ENCODE data around the gene WEE2. TPM values are rescaled to one million over a fixed set of nuclear protein-coding genes. Genes with fewer than 3 reads are reported as not detected.

WEE2 gene
- total and polyA plus RNA-seq, 7 experiments from 2014 or later = 0.11 to 0.15 TPM; not detected in 5

DNA sequence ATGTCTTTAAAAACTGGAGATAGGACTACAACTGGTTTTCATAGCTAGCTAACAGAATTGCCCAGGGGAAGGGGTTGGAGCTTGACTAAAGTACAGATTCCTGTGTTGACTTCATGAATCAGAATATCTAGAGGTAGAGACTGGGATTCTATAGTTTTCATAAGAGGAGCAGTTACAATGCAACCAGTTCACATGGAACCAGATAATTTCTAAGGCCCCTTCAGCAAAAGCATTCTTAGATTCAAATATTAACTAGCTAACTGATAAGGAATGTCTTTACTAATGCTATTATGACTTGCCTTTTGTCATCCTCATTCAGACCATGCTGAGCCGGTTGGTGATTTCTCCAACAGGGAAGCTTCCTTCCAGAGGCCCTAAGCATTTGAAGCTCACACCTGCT lies 5.7 kb downstream of the WEE2 start:
- POLR2A ChIA-PET = no interaction called here
- DNase-seq = no peak

DNA sequence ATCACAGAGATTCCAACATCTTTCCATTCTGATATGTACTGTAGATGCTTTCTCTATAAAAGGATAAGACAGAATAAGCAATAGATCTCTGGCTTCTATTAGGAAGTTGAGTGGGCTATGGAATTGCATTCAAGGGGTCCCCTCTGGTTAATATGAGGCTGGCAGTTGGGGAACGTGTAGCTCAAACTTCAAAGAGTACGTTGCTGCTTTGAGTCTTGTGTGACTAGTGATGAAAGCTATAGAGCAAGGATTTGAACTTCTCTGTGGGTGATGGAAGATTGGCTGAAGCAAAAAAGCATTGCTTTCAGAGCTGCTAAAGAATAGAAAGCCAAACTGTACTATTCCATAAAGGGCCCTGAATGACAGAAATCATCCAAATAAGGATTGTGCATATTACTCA lies 6.4 kb downstream of the WEE2 start:
- peaks cover 0 to 17% (median 5%) of the 10 kb centered on the region in 5 donors for H3K36me3 Mint-ChIP-seq
- DNase-seq (no peak), ATAC-seq (no peak)
- peaks cover 0 to 15% (median 0%) of the 10 kb centered on the region in 7 donors for H3K4me1 Mint-ChIP-seq
- intact Hi-C loops (cut with micrococcal nuclease) = no loop called here
- peaks cover 0 to 2% (median 0%) of the 10 kb centered on the region in 11 donors for H3K9me3 Mint-ChIP-seq
- no peak overlapping the region for H3K27ac Mint-ChIP-seq
- no peaks in the 10 kb centered on the region for H3K27me3 ChIP-seq (ENCODE audit: control insufficient read depth in 2 of 2, insufficient read depth in 2 of 2, low read length in 2 of 2)
- H3K36me3 ChIP-seq (ENCODE audit: control insufficient read depth in 2 of 3, insufficient read depth in 3 of 3, low read length in 3 of 3) = no peaks in the 10 kb centered on the region
- ChIA-PET CTCF (interaction anchor here (1.6 kb wide), 1 partner anchor 61 kb away, joined by 6 read pairs; no protein-coding TSS in a partner anchor), POLR2A (interaction anchor here (1.3 kb wide), 1 partner anchor 23 kb away, joined by 5 read pairs; the partner anchor contains the start of gene SSBP1)
- no peak overlapping the region for H3K4me3 Mint-ChIP-seq
- no peak overlapping the region for H3K27ac ChIP-seq (ENCODE audit: low read depth, low read length)
- no peaks in the 10 kb centered on the region for H3K9me3 ChIP-seq (ENCODE audit: control insufficient read depth in 2 of 3, low read length in 3 of 3)
- H3K27me3 Mint-ChIP-seq = peaks cover 0 to 8% (median 0%) of the 10 kb centered on the region in 5 donors
- H3K4me1 ChIP-seq (ENCODE audit: control insufficient read depth in 2 of 2, insufficient read depth in 2 of 2, low read length in 2 of 2) = no peaks in the 10 kb centered on the region
- no peak overlapping the region for H3K4me3 ChIP-seq (ENCODE audit: low read length)

More for the DNA sequence above, 5.7 kb downstream of the WEE2 start:
- Histone ChIP-seq H3K36me3 (ENCODE audit: control insufficient read depth in 2 of 3, insufficient read depth in 3 of 3, low read length in 3 of 3) (no peaks in the 10 kb centered on the region), H3K4me3 (ENCODE audit: low read length) (no peak overlapping the region), H3K9me3 (ENCODE audit: control insufficient read depth in 2 of 3, low read length in 3 of 3) (no peaks in the 10 kb centered on the region), H3K4me1 (ENCODE audit: control insufficient read depth in 2 of 2, insufficient read depth in 2 of 2, low read length in 2 of 2) (no peaks in the 10 kb centered on the region), H3K27ac (ENCODE audit: low read depth, low read length) (no peak overlapping the region), H3K27me3 (ENCODE audit: control insufficient read depth in 2 of 2, insufficient read depth in 2 of 2, low read length in 2 of 2) (no peaks in the 10 kb centered on the region)
- peaks cover 0 to 2% (median 0%) of the 10 kb centered on the region in 11 donors for H3K9me3 Mint-ChIP-seq
- H3K4me1 Mint-ChIP-seq = peaks cover 0 to 14% (median 0%) of the 10 kb centered on the region in 7 donors
- peaks cover 0 to 8% (median 0%) of the 10 kb centered on the region in 5 donors for H3K27me3 Mint-ChIP-seq
- intact Hi-C loops (cut with micrococcal nuclease) = no loop called here
- H3K4me3 Mint-ChIP-seq = no peak overlapping the region
- peaks cover 0 to 17% (median 5%) of the 10 kb centered on the region in 5 donors for H3K36me3 Mint-ChIP-seq
- H3K27ac Mint-ChIP-seq = no peak overlapping the region
- CTCF ChIA-PET = no interaction called here
- no peak for ATAC-seq

DNA sequence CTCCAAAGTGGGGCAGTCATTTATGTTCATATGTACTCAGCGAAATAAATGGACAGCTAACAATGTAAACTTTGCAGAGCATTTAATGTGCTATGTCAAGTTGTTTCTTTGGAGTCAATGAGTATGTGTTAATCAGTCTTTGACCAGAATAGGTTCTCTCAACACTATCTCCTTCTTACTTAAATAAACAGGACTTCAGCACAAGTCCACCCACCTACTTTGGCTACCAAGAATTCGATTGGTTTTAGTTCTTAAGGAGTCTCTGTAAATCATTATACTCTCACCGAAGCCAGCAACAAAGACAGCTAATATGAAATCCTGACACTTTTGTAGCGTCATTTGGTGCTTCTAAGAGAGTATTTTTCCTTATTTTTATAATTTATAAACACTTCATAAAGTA lies 6.9 kb downstream of the WEE2 start:
- Mint-ChIP-seq H3K27ac (no peak overlapping the region), H3K9me3 (peaks cover 0 to 2% (median 0%) of the 10 kb centered on the region in 11 donors), H3K4me3 (no peak overlapping the region), H3K36me3 (peaks cover 0 to 17% (median 5%) of the 10 kb centered on the region in 5 donors), H3K27me3 (peaks cover 0 to 8% (median 0%) of the 10 kb centered on the region in 5 donors), H3K4me1 (peaks cover 0 to 18% (median 0%) of the 10 kb centered on the region in 7 donors)
- H3K27ac ChIP-seq (ENCODE audit: low read depth, low read length) = no peak overlapping the region
- H3K4me3 ChIP-seq (ENCODE audit: low read length) = no peak overlapping the region
- ATAC-seq = no peak
- H3K4me1 ChIP-seq (ENCODE audit: control insufficient read depth in 2 of 2, insufficient read depth in 2 of 2, low read length in 2 of 2) = no peaks in the 10 kb centered on the region
- ChIA-PET POLR2A (interaction anchor here (1.0 to 1.3 kb wide), 2 partner anchors 19 to 22 kb away, joined by 3 to 5 read pairs; partner anchors contain the start of gene SSBP1), CTCF (interaction anchor here (1.6 kb wide), 1 partner anchor 61 kb away, joined by 6 read pairs; no protein-coding TSS in a partner anchor)
- intact Hi-C loops (cut with micrococcal nuclease) = no loop called here
- no peak for DNase-seq
- H3K36me3 ChIP-seq (ENCODE audit: control insufficient read depth in 2 of 3, insufficient read depth in 3 of 3, low read length in 3 of 3) = no peaks in the 10 kb centered on the region
- H3K27me3 ChIP-seq (ENCODE audit: control insufficient read depth in 2 of 2, insufficient read depth in 2 of 2, low read length in 2 of 2) = no peaks in the 10 kb centered on the region
- H3K9me3 ChIP-seq (ENCODE audit: control insufficient read depth in 2 of 3, low read length in 3 of 3) = no peaks in the 10 kb centered on the region

DNA sequence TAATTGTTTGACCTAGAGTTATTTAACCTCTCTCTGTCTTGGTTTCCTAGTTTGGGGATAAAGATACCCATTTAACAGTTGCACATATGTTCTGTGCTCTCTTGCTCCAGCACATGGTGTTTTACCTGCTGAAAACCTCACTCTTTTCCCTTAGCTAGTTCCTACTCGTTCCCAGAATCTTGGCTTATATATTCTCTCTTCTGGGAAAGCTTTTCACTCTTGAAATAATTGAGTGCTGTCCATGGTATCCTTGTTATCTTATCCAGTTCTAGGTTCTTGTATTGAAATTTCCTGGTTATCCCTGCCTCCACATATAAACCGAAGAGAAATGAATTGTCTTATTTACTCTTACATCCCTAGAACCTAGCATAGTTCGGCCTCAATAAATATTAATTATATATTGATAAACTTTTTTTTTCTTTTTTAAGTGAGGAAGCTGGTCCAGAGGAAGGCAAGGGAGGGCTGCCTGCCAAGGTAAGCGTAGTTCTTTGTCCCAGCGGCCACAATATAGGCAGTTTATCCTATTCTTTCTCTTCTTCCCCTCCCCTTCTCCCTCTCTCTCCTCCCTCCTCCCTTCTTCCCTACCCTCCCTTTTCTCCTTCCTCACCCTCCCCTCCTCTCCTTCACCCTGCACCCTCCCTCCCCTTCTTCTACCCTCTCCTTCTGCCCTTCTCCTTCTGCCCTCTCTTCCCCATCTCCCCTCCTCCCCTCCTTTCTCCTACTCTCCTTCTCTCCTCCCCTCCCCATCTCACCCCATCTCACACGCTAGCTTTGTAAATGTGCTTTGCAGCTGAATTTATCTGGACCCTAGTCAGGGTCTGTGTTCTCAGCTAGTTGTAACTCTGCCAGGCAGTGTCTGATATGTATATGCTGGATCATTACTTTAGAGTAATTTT lies 7.9 kb downstream of the WEE2 start:
- no peaks in the 10 kb centered on the region for H3K9me3 ChIP-seq (ENCODE audit: control insufficient read depth in 2 of 3, low read length in 3 of 3)
- Mint-ChIP-seq H3K36me3 (peaks cover 0 to 16% (median 4%) of the 10 kb centered on the region in 5 donors), H3K4me1 (peaks cover 0 to 18% (median 0%) of the 10 kb centered on the region in 7 donors), H3K9me3 (peaks cover 0 to 2% (median 0%) of the 10 kb centered on the region in 11 donors), H3K27ac (no peak overlapping the region), H3K4me3 (no peak overlapping the region), H3K27me3 (peaks cover 0 to 8% (median 0%) of the 10 kb centered on the region in 5 donors)
- H3K27me3 ChIP-seq (ENCODE audit: control insufficient read depth in 2 of 2, insufficient read depth in 2 of 2, low read length in 2 of 2) = no peaks in the 10 kb centered on the region
- DNase-seq (no peak), ATAC-seq (no peak)
- H3K27ac ChIP-seq (ENCODE audit: low read depth, low read length) = no peak overlapping the region
- H3K36me3 ChIP-seq (ENCODE audit: control insufficient read depth in 2 of 3, insufficient read depth in 3 of 3, low read length in 3 of 3) = no peaks in the 10 kb centered on the region
- ChIA-PET CTCF (interaction anchor here (1.6 kb wide), 1 partner anchor 62 kb away, joined by 6 read pairs; no protein-coding TSS in a partner anchor), POLR2A (interaction anchor here (1.0 to 1.3 kb wide), 3 partner anchors 15 to 21 kb away, joined by 3 to 5 read pairs (median 3); partner anchors contain the start of gene SSBP1)
- H3K4me1 ChIP-seq (ENCODE audit: control insufficient read depth in 2 of 2, insufficient read depth in 2 of 2, low read length in 2 of 2) = no peaks in the 10 kb centered on the region
- no peak overlapping the region for H3K4me3 ChIP-seq (ENCODE audit: low read length)
- intact Hi-C loops (cut with micrococcal nuclease) = no loop called here

DNA sequence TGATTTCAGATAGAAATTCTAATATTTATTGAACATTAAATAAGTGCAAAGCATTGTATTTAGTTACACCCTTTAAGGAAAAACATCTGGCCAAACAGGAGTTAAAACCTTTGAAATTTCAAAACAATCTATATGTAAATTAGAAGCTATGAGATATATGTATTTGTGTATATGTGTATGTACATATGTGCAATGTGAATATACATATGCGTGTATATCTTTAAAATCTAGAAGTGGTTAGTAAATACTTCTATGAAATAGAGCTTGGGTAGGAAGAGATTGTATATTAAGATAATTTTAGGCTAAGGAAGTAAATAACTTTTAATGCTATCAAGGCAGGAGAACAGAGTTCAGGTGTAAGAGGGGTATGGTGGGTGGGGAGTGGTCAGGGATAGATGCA lies 9.3 kb downstream of the WEE2 start:
- H3K9me3 Mint-ChIP-seq = no peaks in the 10 kb centered on the region
- Histone ChIP-seq H3K9me3 (ENCODE audit: control insufficient read depth in 2 of 3, low read length in 3 of 3) (no peaks in the 10 kb centered on the region), H3K27me3 (ENCODE audit: control insufficient read depth in 2 of 2, insufficient read depth in 2 of 2, low read length in 2 of 2) (no peaks in the 10 kb centered on the region), H3K27ac (ENCODE audit: low read depth, low read length) (no peak overlapping the region), H3K4me3 (ENCODE audit: low read length) (no peak overlapping the region), H3K36me3 (ENCODE audit: control insufficient read depth in 2 of 3, insufficient read depth in 3 of 3, low read length in 3 of 3) (no peaks in the 10 kb centered on the region), H3K4me1 (ENCODE audit: control insufficient read depth in 2 of 2, insufficient read depth in 2 of 2, low read length in 2 of 2) (no peaks in the 10 kb centered on the region)
- ATAC-seq (no peak), DNase-seq (no peak)
- CTCF ChIA-PET = no interaction called here
- peaks cover 0 to 19% (median 0%) of the 10 kb centered on the region in 5 donors for H3K36me3 Mint-ChIP-seq
- no peak overlapping the region for H3K27ac Mint-ChIP-seq
- no peak overlapping the region for H3K4me3 Mint-ChIP-seq
- peaks cover 0 to 9% (median 0%) of the 10 kb centered on the region in 7 donors for H3K4me1 Mint-ChIP-seq
- intact Hi-C loops (cut with micrococcal nuclease) = no loop called here
- POLR2A ChIA-PET = interaction anchor here (1.0 kb wide), 1 partner anchor 16 kb away, joined by 3 read pairs; no protein-coding TSS in a partner anchor
- peaks cover 0 to 8% (median 0%) of the 10 kb centered on the region in 5 donors for H3K27me3 Mint-ChIP-seq

DNA sequence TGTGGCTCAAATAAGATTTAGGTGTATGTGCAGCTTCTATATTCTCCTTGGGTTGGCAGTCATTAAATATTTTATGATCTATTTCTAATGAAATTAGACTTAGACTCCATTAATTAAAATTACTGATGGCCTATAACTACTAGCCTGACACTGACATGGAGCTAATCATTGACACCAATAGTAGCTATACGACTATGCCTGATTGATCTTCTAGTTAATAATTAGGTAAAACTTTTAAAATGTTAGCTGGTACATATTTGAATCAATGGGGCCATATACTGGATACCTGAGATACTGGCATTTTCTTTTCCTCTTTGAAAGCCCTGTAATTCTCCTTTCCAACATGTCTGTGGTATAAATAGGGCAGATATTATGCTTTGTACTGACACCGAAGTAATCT lies 14.4 kb downstream of the WEE2 start:
- no peak overlapping the region for H3K27ac Mint-ChIP-seq
- H3K4me1 Mint-ChIP-seq = peaks cover 0 to 8% (median 0%) of the 10 kb centered on the region in 7 donors
- peaks cover 0 to 4% (median 0%) of the 10 kb centered on the region in 5 donors for H3K27me3 Mint-ChIP-seq
- H3K4me1 ChIP-seq (ENCODE audit: control insufficient read depth in 2 of 2, insufficient read depth in 2 of 2, low read length in 2 of 2) = no peaks in the 10 kb centered on the region
- no peaks in the 10 kb centered on the region for H3K9me3 Mint-ChIP-seq
- peaks cover 0 to 3% (median 0%) of the 10 kb centered on the region in 3 experiments for H3K36me3 ChIP-seq (ENCODE audit: control insufficient read depth in 2 of 3, insufficient read depth in 3 of 3, low read length in 3 of 3)
- no peaks in the 10 kb centered on the region for H3K9me3 ChIP-seq (ENCODE audit: control insufficient read depth in 2 of 3, low read length in 3 of 3)
- ChIA-PET POLR2A (no interaction called here), CTCF (interaction anchor here (1.4 to 1.6 kb wide), 2 partner anchors 15 to 68 kb away, joined by 6 read pairs; no protein-coding TSS in a partner anchor)
- no peak overlapping the region for H3K27ac ChIP-seq (ENCODE audit: low read depth, low read length)
- no peaks in the 10 kb centered on the region for H3K27me3 ChIP-seq (ENCODE audit: control insufficient read depth in 2 of 2, insufficient read depth in 2 of 2, low read length in 2 of 2)
- H3K36me3 Mint-ChIP-seq = peaks cover 0 to 42% (median 1%) of the 10 kb centered on the region in 5 donors
- DNase-seq (no peak), ATAC-seq (no peak)
- H3K4me3 ChIP-seq (ENCODE audit: low read length) = no peak overlapping the region
- no peak overlapping the region for H3K4me3 Mint-ChIP-seq
- intact Hi-C loops (cut with micrococcal nuclease) = no loop called here
